C4-2B (cell line): ENCODE results near the gene RARRES2.

ENCODE experiments used
- CTCF ChIP-seq: fragments of 450-650 bp; conservative IDR thresholded peaks from 2 replicates; pipeline ENCODE4 v1.5.1; 2017; ENCODE audit warnings: mild to moderate bottlenecking
- ZFX ChIP-seq: fragments of 450-650 bp; IDR thresholded peaks from 2 replicates; pipeline ENCODE4 v1.6.1; 2017

- no peak for TF ChIP-seq CTCF
- no peak for TF ChIP-seq ZFX
Measured at GRCh38 chr7:150329331-150330120, 11.9 kb downstream of the RARRES2 start.
